ENCODE data around the gene PPFIBP2.

PPFIBP2 gene

DNA sequence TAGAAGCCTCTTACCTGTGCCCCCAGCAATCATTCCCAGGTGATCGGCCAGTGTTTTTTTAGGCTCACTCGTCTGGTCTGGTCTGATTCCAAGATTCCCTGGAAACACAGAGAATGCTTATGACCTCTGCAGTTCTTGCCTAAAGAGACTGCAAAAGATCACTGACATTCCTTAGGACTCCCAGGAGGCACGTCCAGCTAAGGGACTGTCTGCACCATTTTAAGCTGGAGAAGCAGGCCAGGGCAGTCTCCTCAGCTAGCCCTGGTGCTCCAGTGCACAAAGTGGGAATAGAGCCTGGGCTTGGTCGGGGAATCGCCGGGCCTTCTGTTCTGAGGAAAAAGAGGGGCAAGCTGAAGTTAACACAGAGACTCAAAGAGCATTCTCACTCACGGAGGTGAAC is 154.7 kb downstream of the PPFIBP2 start:
- DNase-seq (ENCODE audit: low read depth): no peak

DNA sequence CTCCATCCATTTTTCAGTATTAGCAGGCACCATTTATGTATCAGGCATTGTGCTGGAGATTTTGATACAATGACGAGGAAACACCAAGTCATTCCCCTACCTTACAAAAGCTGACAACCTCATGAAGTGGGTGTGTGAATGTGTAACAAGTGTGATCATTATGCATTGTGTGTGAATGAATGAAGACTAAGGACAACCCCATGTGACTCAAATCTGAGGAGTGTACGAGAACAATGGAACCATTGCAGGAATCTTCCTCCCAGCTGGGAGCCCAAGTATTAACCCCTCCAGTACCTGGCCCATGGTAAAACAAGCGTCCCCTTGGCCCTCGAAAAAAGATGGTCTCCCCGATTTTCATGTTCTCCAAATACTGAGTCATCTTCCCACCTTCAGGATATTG is 155.1 kb downstream of the PPFIBP2 start:
- DNase-seq (ENCODE audit: low read depth): no peak

DNA sequence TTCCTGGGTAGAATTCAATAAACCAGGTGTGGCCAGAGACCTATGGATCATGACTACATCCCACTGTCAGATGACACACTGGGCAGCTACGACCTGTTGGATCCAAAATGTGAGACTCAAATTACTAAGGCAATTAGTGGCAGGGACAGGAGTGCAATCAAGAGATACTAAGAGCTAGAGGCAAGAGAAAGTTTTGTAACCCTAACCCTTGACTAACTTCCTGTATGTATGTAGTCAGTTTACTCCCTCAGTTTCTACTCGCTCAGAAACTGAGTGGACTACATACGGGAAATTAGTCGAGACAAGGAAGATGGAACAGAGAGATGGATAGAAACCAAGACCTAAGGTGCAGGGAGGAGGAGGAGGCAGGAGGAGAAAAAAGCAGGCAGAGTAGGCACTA is 156.8 kb downstream of the PPFIBP2 start:
- DNase-seq (ENCODE audit: low read depth): no peak

DNA sequence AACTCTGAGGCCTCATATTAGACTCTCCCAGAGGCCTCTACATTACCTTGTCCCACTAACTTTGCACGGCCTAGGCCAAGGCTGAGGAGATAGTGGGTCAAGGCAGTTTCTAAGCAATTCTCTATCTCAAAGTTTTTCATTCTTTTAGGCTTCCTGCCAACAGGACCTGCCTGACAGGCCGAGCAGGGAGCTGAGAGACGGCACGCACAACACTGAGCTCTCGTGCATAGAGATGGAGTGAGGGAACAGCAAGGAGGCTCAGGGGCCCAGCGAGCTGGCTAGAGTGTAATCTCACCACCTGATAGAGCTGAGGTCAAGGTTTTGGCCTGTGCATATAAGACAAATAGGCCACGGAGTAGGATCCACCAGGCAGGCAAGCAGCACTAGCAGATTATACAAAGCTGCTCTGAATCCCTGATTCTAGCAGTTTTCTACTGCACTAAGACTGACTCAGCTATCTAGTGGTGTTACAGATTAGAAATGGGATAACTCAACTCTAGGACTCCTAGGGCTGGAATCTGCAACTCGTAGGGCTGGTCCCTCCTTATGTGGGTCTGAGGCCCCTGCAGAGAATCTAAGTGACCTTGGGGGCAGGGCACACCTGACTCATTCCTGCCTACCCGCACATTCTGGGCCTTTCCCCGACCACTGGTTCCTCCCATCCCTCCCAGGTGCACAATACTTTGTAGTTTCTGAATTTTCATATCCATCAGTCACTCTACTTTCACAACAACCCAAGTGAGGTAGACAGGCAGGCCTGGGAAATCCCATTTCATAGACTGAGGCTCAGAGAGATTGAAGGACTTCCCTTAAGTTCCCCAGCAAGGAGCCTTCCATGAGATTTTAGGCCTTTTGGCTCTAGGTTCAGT is 157.8 kb downstream of the PPFIBP2 start:
- no peak for DNase-seq (ENCODE audit: low read depth)

DNA sequence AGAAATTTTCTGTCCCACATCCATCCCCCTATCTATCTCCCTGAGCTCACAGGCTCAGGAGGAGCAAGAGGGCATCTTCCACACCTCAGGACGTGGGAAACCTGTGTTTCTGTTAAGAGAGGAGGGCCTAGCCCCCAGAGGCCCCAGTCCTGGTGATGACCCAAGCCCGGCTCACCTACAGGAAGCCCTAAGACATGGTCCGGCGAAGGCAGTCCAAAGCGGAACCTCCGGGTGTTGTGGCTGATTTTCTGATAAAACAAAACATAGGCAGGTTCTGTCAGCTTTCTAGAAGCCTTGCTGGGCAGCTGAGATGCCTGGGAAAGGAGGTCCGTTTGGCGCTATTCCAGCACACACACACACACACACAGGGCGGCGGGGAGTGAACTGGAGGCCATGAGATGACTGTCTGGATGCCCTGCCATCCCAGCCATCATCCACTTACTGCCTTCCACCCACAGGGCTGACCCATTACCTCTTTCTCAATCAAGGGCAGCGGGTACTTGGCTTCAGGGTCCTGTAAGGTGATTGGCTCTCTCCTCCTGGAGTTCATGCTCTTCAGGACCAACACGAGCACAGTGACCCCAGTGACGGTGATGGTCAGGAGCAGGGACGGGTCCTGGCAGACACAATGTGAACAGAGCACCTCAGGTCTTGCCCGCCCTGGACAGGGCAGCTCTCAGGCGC is 158.6 kb downstream of the PPFIBP2 start:
- DNase-seq (ENCODE audit: low read depth): no peak

DNA sequence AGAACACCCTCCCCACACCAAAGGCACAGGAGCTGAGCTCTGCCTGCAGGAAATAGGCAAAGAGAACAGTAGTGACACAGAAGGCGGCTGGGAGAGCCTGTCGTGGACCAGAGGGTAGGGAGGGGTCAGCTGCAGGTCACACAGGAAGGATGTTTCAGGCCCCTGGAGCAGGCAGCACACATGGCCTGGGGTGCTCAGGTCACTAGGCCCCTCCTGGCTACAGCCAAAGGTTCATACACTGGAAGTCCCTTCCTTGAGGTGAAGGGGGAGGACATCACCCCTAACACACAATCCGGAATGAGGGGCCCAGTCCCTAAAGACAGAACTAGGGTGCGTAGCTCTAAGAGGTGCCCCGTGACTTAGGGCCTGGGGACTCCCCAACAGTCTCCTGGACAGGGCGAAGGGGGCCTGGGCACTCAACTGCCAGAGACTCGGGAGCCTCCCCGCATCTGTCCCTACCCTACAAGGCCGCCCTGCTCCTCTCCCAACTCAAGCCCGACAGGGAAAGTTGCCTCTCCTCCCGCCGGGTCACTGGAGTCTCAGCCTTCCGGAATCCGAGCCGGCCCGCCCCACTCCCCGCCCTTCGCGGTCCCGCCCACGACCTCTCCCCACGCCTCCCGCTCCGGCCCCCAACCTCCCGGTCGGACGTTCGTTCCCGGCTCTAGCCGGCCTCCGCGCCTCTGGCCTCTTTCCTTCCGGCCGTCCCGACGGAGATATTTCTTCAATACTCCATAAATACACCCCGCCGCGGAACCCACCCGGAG is 159.3 kb downstream of the PPFIBP2 start, which contains the start of gene CYB5R2:
CYB5R2 (minus strand) TSS at position 541 of the 764 bp plus-strand sequence. CDS start 675 bp downstream, outside the sequence.
- peak; percentile 26 for DNase-seq (ENCODE audit: low read depth)

DNA sequence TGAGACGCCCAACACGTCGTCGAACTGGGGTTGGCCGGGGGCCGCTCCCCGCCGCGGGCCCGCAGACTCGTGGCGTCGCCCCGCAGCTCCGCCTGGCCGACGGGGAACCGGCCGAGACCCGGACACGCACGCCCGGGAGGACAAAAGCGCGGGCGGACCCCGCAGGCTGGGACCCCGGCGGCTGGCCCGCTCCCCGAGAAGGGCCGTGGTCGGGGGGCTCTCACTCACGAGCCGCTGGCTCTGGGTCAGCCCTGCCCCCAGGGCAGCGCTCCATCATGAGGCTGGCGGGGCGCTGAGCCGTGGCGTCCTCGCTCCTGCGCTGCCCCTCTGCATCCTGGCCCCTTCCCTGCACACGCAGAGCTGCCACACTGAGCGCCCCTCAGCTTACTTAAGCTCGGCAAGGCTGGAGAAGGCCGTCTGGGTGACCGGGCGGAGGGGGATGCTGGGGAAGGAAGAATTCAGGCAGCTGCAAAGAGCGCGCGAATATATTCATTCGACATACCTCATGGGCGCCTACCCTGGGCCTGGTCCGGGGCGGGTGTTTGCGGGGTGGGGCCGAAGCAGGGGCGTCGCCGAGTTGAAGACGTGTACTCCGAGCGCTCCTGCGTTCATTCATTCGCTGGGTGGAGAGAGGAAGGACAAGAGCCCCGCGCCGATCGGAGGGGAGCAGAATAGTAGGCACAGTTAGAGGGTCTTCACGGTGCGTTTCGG is 160.1 kb downstream of the PPFIBP2 start:
- DNase-seq (ENCODE audit: low read depth): no peak

DNA sequence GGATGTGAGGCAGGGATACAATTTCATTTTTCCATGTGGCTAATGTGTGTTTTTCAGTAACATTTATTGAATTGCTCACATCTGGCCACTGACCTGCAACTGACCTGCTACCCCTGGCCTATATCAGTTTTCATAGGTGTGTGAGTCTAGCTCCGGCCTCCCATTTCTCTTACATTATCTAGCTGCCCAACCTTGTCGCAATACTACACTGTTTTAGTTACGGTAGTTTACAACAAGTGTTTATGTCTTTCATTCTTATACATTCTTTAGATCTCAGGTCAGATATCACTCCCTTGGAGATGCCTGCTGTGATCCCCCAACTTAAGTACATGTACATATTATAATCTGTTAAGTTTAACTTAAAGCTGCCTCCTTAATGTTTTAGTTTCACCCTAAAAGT is 161.8 kb downstream of the PPFIBP2 start:
- no peak for DNase-seq (ENCODE audit: low read depth)

DNA sequence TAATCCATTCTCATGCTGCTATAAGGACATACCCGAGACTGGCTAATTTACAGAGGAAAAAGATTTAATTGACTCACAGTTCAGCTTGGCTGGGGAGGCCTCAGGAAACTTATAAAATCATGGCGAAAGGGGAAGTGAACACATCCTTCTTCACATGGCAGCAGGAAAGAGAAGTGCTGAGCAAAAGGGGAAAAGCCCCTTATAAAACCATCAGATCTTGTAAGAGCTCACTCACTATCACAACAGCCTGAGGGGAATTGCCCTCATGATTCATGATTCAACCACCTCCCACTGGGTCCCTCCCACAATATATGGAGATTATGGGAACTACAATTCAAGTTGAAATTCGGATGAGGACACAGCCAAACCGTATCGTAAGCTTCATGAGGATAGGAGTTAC is 163.3 kb downstream of the PPFIBP2 start:
- no peak for DNase-seq (ENCODE audit: low read depth)

DNA sequence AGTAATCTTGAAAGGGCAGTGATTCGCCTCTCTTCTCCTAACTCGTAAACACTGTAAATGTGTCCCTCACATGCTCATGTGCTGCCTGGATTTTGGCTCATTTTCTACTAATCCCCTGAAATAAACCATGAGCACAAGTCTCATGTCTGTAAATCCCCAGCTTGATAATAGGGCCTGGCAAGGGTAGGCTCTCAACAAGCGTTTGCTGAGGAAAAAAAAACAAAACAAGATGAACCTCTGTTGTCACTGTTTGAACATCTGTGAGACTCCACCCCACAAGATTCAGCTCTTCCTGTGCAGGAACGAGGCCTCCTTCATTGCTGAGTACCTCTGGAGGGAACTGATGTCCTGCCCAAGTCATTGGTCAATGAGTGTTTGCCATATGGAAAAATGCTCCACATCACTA is 164.0 kb downstream of the PPFIBP2 start:
- peak; percentile 36 for DNase-seq (ENCODE audit: low read depth)

DNA sequence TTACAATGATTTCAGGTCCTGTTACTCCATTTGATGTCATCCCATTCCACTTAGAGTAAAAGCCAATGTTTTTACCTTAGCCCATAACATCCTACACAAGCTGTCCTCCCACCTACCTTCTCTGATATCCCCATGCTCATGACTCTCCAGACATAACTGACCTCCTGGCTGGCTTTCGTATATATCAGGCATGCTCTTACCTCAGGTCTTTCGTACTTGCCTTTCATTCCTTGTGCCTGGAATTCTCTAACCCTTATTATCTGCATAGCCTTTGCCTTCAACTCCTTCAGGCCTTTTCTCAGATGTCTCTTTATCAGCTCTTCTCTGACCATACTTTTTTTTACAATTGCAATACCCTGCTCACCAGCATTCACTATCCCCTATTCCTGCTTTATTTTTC is 169.8 kb downstream of the PPFIBP2 start:
- no peak for DNase-seq (ENCODE audit: low read depth)

DNA sequence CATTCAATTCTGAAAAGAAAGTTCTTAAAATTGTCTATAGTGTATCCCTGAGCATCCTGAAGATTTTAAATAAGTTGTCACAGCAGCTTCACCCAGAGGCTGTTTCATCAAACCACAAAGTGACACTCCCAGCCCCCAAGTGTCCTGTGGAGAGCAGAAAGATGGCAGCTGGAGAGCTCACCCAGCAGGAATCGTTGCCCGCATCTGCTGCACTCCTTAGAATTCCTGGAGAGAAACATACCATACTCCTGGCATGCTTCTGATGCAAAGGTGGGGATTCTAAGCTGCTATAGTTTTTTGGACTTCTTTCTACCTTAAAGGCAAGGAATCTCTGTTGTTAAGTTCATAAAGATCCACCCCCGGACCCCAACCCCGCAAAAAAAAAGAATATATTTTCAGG is 173.0 kb downstream of the PPFIBP2 start:
- DNase-seq (ENCODE audit: low read depth): no peak

DNA sequence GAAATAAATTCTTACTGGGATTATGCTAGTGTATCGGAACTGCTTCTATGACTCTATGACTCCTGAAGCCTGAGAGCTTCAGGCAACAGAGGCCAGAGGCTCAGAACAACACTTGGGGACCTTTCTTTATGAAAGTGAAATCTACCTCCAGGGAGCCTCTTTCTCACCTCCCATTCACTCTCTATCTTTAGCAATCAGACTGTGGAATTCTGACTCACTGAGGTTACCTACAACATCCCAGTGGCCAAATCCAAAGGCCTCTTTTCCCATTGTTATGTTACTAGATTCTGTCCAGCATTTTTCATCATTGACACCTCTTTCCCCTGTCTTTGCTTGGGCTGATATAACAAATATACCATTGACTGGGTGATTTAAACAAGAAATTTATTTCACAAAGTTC is 173.6 kb downstream of the PPFIBP2 start:
- DNase-seq (ENCODE audit: low read depth): no peak

DNA sequence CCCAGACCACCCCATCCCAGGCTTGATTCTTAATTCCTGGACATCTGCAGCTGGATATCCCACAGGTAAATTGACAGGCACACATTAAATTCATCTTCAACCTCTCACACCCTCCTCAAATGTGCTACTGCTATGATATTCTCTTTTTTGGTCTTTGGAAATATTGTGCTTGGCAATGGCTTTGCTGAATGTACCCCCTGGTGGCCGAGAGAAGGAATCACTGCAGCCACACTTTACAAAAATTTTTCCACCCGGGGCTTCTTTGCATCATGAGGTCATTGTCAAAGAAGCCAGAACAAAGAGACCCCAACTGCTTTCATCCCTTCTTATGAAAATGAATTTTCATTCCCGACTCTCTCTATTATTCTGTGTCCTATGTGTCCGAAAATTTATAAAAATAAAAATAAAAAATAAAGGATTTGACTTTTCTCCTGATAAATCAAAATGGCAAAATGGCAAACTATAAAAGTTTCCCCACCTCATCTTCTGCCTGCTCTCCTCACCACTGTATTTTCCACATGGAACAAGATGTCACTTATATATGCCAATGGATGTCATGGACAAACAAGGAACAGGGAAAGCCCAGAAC is 174.5 kb downstream of the PPFIBP2 start:
- DNase-seq (ENCODE audit: low read depth): no peak

DNA sequence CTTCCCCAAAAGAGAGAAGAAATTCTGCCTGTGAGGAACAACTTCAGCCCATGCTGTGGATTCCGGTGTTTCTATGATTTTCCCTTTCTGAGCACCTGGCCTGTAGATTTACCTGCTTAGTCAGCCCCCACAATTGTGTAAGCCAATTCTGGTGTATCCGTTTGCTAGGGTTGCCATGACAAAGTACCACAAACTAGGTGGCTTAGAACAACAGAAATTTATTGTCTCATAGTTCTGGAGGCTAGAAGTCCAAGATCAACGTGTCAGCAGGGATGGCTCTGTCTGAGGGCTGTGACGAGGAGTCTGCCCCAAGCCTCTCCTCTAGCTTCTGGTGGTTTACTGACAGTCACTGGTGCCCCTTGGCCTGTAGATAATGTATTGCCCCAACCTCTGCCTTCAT is 175.4 kb downstream of the PPFIBP2 start:
- no peak for DNase-seq (ENCODE audit: low read depth)

DNA sequence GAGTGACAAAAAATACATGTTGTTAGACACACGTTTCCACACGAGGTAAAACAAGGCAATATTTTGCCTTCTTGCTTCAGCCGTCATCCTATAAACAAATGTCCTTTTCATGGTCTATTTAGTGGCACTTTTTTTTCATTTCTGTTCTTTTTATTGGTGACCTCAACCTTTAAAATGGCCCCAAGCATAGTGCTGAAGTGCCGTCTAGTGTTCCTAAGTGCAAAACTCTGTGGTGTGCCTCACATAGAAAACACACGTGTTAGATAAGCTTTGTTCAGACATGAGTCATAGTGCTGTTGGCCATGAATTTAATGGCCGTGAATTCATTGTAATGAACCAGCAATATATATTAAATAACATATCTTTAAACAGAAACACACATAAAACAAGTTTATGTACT is 176.8 kb downstream of the PPFIBP2 start:
- DNase-seq (ENCODE audit: low read depth): no peak

DNA sequence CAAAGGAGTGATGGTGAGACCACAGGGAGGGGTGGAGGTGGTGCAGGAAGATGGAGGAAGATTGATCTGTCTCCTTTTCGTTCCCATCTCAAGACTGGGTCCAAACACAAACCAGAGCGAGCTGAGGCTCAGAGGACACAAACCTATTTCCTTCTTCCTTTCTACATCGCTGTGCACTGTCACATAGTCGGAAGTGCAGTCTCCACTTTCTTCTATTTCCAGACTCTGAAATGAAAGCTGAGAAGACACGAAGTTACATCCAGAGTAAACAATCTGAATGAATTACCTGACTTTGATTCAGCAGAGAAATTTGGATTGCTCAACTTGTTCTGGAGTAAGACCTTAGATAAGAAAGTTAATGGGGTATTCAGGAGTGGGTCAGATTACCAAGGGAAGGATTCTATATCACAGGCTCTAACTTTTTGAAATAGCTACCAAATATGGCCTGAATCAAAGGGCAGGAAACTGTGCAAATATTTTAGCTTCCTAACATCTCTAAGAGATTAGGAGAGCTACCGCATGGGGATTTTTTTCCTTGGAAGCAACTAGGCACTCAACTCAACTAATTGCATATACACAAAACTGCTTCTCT is 178.1 kb downstream of the PPFIBP2 start:
- no peak for DNase-seq (ENCODE audit: low read depth)

DNA sequence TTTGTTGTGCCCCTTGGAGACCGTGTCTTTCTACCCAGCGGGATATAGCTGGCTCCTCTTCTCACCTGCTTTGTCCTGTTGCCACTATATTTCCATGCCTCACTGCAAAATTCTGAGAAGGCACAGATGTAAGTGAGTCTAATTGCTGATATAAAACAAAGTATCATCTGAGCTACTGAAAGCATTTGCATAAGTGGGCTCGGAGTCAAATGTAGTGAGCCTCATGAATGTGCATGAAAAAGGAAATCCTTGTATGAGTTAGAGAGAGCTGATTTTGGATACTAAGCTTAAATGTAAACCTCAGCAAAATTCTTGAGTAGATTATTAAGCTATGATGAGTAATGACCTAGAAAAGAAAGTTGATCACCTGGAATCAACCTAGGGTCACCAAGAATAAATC is 178.6 kb downstream of the PPFIBP2 start:
- DNase-seq (ENCODE audit: low read depth): no peak

DNA sequence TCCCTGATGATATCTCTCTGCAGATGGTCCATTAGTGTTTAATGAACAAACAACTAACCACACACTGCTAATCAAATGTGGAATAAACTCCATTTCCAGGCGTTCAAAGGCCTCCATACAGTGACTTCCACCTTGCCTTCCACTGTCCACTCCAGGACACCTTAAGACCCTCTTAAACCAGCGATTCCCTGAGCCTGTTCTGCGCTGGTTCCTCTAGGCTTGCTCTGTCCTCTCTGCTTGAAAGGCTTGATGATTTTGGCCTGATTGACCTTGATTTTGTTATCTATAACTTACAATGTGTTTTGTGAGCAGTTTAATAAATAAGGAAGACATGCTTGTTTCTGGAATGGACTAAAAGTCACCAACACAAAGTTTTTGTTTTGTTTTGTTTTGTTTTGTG is 180.4 kb downstream of the PPFIBP2 start:
- no peak for DNase-seq (ENCODE audit: low read depth)

DNA sequence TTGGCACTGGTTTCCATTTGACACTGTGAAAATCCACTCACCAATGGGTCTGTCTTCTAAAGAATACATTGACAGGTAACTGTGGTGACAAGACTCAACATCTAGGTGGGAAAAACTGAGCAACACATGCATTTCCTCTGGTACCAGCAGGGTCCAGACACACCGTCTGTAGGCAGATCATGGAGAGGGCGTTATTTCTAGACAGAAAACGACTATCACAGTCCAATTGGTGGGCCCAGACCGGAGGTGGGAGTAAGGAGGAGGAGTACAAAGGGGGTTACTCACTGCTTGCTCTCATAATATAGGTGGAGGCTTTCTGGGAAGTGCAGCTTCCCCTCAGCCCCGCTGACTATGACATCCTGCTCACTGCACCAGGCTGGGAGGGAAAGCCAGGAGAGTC is 182.6 kb downstream of the PPFIBP2 start:
- DNase-seq (ENCODE audit: low read depth): no peak

Measured in fibroblast of the conjunctiva (primary cell).